Activated CD4-positive, alpha-beta T cell treated with anti-CD3 and anti-CD28 coated beads, Interleukin-2, Interleukin-6, amounts not matched to agents 100 ng/mL and 50 ng/mL, durations not matched to agents 16 hours and 8 hours (primary cell): Measurements from ENCODE around the gene ANKH.
"Not testable (repeated sequence)": the region's sequence is repeated elsewhere in the genome, so short reads cannot be mapped to it uniquely, and the experiment has no call there.

ENCODE experiments used
- DNase-seq: peaks from one replicate; pipeline ENCODE4 v3.0.0-alpha.2; 2020

ANKH gene

GRCh38 chr5:14853685-14854084, 17.9 kb downstream of the ANKH start:
- no peak for DNase-seq

GRCh38 chr5:14852779-14853178, 18.8 kb downstream of the ANKH start:
- DNase-seq: no peak

- no peak for DNase-seq
These were observed 19.5 kb downstream of the ANKH start for GRCh38 chr5:14851999-14852526.

- DNase-seq: no peak
These were observed 20.0 kb downstream of the ANKH start for GRCh38 chr5:14851597-14851996.

- DNase-seq: no peak
These were observed 20.5 kb downstream of the ANKH start for GRCh38 chr5:14851050-14851419.

GRCh38 chr5:14850419-14851049, 21.0 kb downstream of the ANKH start:
- DNase-seq: no peak

- no peak for DNase-seq
These were observed 21.9 kb downstream of the ANKH start for GRCh38 chr5:14849516-14850294.

GRCh38 chr5:14848942-14849341, 22.6 kb downstream of the ANKH start:
- not testable (repeated sequence) for DNase-seq

- DNase-seq: no peak
These were observed 23.2 kb downstream of the ANKH start for GRCh38 chr5:14848385-14848784.

- DNase-seq: no peak
These were observed 24.1 kb downstream of the ANKH start for GRCh38 chr5:14847471-14847870.

GRCh38 chr5:14842117-14842516, 29.5 kb downstream of the ANKH start:
- no peak for DNase-seq

GRCh38 chr5:14840624-14841023, 31.0 kb downstream of the ANKH start:
- no peak for DNase-seq

GRCh38 chr5:14838396-14839319, 32.9 kb downstream of the ANKH start:
- DNase-seq: no peak

GRCh38 chr5:14837423-14838122, 34.0 kb downstream of the ANKH start:
- DNase-seq: not testable (repeated sequence)

- no peak for DNase-seq
These were observed 36.7 kb downstream of the ANKH start for GRCh38 chr5:14834584-14835550.

- no peak for DNase-seq
These were observed 37.5 kb downstream of the ANKH start for GRCh38 chr5:14834062-14834461.

- no peak for DNase-seq
These were observed 40.6 kb downstream of the ANKH start for GRCh38 chr5:14831006-14831338.

- DNase-seq: no peak
These were observed 41.2 kb downstream of the ANKH start for GRCh38 chr5:14830210-14831005.

GRCh38 chr5:14829396-14829795, 42.2 kb downstream of the ANKH start:
- DNase-seq: no peak

GRCh38 chr5:14826714-14827113, 44.9 kb downstream of the ANKH start:
- DNase-seq: no peak

- no peak for DNase-seq
These were observed 45.6 kb downstream of the ANKH start for GRCh38 chr5:14825977-14826376.
